Subcutaneous abdominal adipose tissue (tissue), 5 donors: Measurements from ENCODE around the gene PARD6G.

ENCODE experiments used
- H3K27ac ChIP-seq: one replicate; pipeline ENCODE4 v1.7.0; 2013; ENCODE audit warnings: low read depth, mild to moderate bottlenecking, inconsistent platforms, low read length, moderate library complexity
- H3K27me3 ChIP-seq, 5 donors: one replicate each; pipeline ENCODE4 v1.7.0; 2013; ENCODE audit warnings: low read length in 5 of 5, inconsistent platforms in 1 of 5; ENCODE audit not compliant: control insufficient read depth in 5 of 5, insufficient read depth in 4 of 5
- H3K36me3 ChIP-seq, 5 donors: one replicate each; pipeline ENCODE4 v1.7.0; 2013; ENCODE audit warnings: low read length in 5 of 5; ENCODE audit not compliant: control insufficient read depth in 5 of 5, insufficient read depth in 5 of 5
- H3K4me1 ChIP-seq, 5 donors: one replicate each; pipeline ENCODE4 v1.7.0; 2013; ENCODE audit warnings: low read length in 5 of 5, mild to moderate bottlenecking in 3 of 5, moderate library complexity in 1 of 5; ENCODE audit not compliant: control insufficient read depth in 5 of 5, insufficient read depth in 5 of 5
- H3K4me3 ChIP-seq, 5 donors: one replicate each; pipeline ENCODE4 v1.7.0; 2013; ENCODE audit warnings: low read length in 5 of 5, low read depth in 1 of 5
- H3K9ac ChIP-seq, 5 donors: one replicate each; pipeline ENCODE4 v1.7.0; 2013; ENCODE audit warnings: low read length in 5 of 5, mild to moderate bottlenecking in 4 of 5, moderate library complexity in 3 of 5
- H3K9me3 ChIP-seq, 5 donors: one replicate each; pipeline ENCODE4 v1.7.0; 2013; ENCODE audit warnings: low read length in 5 of 5; ENCODE audit not compliant: control insufficient read depth in 5 of 5
- donor health status: healthy.
- donor health status: healthy.
- donor health status: healthy.
- donor health status: healthy.
- donor health status: healthy.

Gene PARD6G

GRCh38 chr18:80200171-80200931 lies 47.0 kb downstream of the PARD6G start:
- Histone ChIP-seq H3K27ac (no peak overlapping the region), H3K9ac (no peak overlapping the region), H3K4me3 (no peak overlapping the region)

DNA sequence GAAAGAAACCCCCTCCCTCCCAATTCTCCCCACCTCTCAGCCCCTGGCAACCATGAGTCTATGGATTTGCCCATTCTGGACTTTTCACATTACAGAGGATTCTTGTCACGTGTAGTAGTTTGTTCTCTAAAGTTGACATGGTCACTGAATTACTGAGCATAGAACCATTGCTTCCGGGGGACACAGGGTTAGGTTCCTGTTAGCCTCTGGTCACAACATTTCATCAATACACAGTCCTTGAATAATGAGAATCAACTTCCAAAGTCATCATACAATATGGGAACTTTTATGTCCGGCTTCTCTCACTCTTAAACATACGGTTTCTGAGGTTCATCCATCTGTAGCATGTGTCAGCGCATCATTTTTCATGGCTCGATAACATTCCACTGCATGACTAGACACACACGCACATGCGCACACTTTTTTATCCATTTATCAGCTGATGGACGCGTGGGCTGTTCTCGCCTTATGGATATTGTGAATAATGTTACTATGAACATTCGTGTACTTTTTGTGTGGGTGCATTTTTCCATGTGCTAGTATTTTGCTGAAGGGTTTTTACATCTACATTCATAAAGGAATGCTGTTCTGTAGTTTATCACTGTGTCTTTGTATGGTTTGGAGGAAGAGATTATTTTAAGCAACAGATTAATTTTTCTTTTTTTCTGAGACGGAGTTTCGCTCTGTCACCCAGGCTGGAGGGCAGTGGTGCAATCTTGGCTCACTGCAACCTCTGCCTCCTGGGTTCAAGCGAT lies 48.1 kb downstream of the PARD6G start:
- no peaks in the 10 kb centered on the region for H3K36me3 ChIP-seq
- H3K4me1 ChIP-seq, result peaks cover 0 to 11% (median 0%) of the 10 kb centered on the region in 5 donors
- no peak overlapping the region for H3K27ac ChIP-seq
- no peaks in the 10 kb centered on the region for H3K9me3 ChIP-seq
- H3K4me3 ChIP-seq, result no peak overlapping the region
- H3K9ac ChIP-seq, result no peak overlapping the region
- H3K27me3 ChIP-seq, result peaks cover 0 to 12% (median 4%) of the 10 kb centered on the region in 5 donors

More at GRCh38 chr18:80200171-80200931, 47.0 kb downstream of the PARD6G start:
- Histone ChIP-seq H3K9me3 (no peaks in the 10 kb centered on the region), H3K27me3 (peaks cover 0 to 6% (median 0%) of the 10 kb centered on the region in 5 donors), H3K36me3 (no peaks in the 10 kb centered on the region), H3K4me1 (peaks cover 0 to 11% (median 0%) of the 10 kb centered on the region in 5 donors)

DNA sequence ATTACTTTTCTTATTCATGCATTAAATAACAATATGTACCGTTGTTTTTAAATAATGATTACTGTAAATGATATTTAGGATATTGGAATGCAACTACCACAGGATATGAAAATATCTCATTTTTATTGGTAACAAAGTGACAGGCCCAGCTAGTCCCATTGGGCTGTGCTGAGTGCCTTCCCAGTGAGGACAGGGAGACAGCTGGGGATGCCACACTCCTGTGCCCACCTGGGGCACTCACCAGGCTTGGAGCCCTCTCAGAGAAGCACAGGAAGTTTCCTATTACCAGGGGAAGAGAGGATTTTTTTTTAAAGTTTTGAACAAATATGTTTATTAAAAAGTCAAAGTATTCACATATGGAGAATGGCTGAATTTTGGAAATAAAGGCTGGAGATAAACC lies 48.9 kb downstream of the PARD6G start:
- Histone ChIP-seq H3K9me3 (no peaks in the 10 kb centered on the region), H3K4me3 (no peak overlapping the region), H3K27ac (no peak overlapping the region), H3K36me3 (no peaks in the 10 kb centered on the region), H3K9ac (no peak overlapping the region), H3K4me1 (peaks cover 0 to 11% (median 0%) of the 10 kb centered on the region in 5 donors), H3K27me3 (peaks cover 0 to 9% (median 4%) of the 10 kb centered on the region in 5 donors)

GRCh38 chr18:80197528-80197927 lies 49.8 kb downstream of the PARD6G start:
- H3K4me3 ChIP-seq, result no peak overlapping the region
- H3K9me3 ChIP-seq, result no peaks in the 10 kb centered on the region
- no peaks in the 10 kb centered on the region for H3K36me3 ChIP-seq
- H3K9ac ChIP-seq, result no peak overlapping the region
- H3K27me3 ChIP-seq, result peaks cover 0 to 12% (median 4%) of the 10 kb centered on the region in 5 donors
- H3K27ac ChIP-seq, result no peak overlapping the region
- H3K4me1 ChIP-seq, result peaks cover 0 to 11% (median 0%) of the 10 kb centered on the region in 5 donors

- Histone ChIP-seq H3K27ac (no peak overlapping the region), H3K9ac (no peak overlapping the region), H3K27me3 (peaks cover 0 to 12% (median 4%) of the 10 kb centered on the region in 5 donors), H3K4me1 (peaks cover 0 to 11% (median 0%) of the 10 kb centered on the region in 5 donors), H3K4me3 (no peak overlapping the region), H3K9me3 (no peaks in the 10 kb centered on the region), H3K36me3 (no peaks in the 10 kb centered on the region)
Measured at GRCh38 chr18:80196528-80197320, 50.6 kb downstream of the PARD6G start.

- Histone ChIP-seq H3K9ac (no peak overlapping the region), H3K4me3 (no peak overlapping the region), H3K9me3 (no peaks in the 10 kb centered on the region), H3K27ac (no peak overlapping the region), H3K4me1 (peaks cover 0 to 8% (median 0%) of the 10 kb centered on the region in 5 donors), H3K36me3 (no peaks in the 10 kb centered on the region), H3K27me3 (peaks cover 0 to 9% (median 0%) of the 10 kb centered on the region in 5 donors)
Measured at GRCh38 chr18:80194874-80195570, 52.3 kb downstream of the PARD6G start.

DNA sequence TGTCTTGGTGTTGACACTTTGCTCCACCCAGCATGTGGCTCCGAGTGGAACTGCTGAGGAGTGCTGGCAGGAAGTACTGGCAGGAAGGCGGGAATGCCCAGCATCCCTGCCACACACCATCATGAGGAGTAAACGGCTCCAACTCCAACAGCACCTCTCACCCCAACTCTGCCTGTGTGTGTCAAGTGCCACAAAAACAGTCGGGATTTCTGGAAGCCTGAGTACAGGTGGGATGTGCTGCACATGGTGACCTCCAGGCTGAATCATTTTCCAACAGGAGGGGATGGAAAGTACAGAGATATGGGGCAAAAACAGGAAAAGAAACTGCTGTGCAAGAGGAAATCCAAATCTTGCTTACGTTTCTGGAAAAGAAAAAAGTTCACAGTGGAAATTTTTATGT lies 53.6 kb downstream of the PARD6G start:
- Histone ChIP-seq H3K4me1 (peaks cover 0 to 8% (median 0%) of the 10 kb centered on the region in 5 donors), H3K27me3 (peaks cover 0 to 9% (median 0%) of the 10 kb centered on the region in 5 donors), H3K9me3 (no peaks in the 10 kb centered on the region), H3K27ac (no peak overlapping the region), H3K9ac (no peak overlapping the region), H3K36me3 (no peaks in the 10 kb centered on the region), H3K4me3 (no peak overlapping the region)

DNA sequence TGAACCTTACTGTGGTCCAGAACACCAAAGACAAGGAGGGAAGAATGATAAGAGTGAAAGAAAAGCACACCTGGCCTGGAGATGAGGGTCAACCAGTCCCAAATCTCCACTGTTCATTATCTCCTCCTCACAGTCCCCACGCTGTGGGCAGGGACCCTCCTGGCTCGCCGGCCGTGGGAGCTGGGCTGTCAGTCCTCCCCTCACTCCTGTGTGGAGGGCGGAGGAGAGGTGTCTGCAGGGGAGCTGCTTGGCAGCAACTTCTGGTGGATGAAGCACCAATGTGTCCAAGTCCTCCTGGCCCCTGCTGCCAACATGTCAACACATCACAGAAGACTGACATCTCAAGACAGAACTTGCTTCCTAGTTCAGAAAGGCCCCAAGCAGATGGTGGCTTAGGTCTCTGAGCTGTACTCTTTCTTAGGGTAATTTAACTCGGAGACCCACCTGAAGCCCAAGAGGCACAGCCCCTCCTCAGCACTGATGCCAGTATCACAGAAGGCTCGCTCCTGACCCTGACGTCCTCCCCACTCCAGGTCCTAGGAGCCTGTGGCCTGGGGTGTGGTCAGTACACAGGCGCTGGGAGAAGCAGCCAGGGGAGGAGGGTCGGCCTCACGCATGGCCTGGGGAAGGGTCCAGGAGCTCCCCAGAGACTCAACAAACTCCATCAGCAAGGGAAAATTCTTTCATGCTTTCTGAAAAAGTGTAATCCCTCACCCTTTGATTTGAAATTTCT lies 54.5 kb downstream of the PARD6G start:
- Histone ChIP-seq H3K27ac (no peak overlapping the region), H3K9me3 (no peaks in the 10 kb centered on the region)

More for the DNA sequence above, 54.5 kb downstream of the PARD6G start:
- no peak overlapping the region for H3K4me3 ChIP-seq
- no peak overlapping the region for H3K9ac ChIP-seq
- H3K36me3 ChIP-seq, result no peaks in the 10 kb centered on the region
- H3K27me3 ChIP-seq, result peaks cover 0 to 9% (median 0%) of the 10 kb centered on the region in 5 donors
- peaks cover 0 to 7% (median 0%) of the 10 kb centered on the region in 5 donors for H3K4me1 ChIP-seq
